ENCODE data around the gene PIM1. TPM values are rescaled to one million over a fixed set of nuclear protein-coding genes. Genes with fewer than 3 reads are reported as not detected.

PIM1 gene
- total and polyA plus RNA-seq, 9 of the 15 experiments (the other 6 are each of a cell fraction or from before 2014, with no cell fraction given): 19.0 to 789 (median 212) TPM

- TF ChIP-seq ARID3B (CRISPR knock-in tag; IDR thresholded peaks at IDR 0.05; ENCODE audit: borderline replicate concordance): no peak
- TF ChIP-seq NCOA2 (IDR thresholded peaks at IDR 0.05; ENCODE audit: partially characterized antibody in 2 of 2): no peak
- TF ChIP-seq NCOA1 (IDR thresholded peaks at IDR 0.05; ENCODE audit: low read depth): no peak
- no peak for TF ChIP-seq ZBTB17 (CRISPR knock-in tag; IDR thresholded peaks at IDR 0.05)
- TF ChIP-seq ZNF134 (CRISPR knock-in tag; conservative IDR thresholded peaks at IDR 0.05): no peak
- no peak for TF ChIP-seq ZZZ3 (IDR thresholded peaks at IDR 0.05)
- no peak for TF ChIP-seq ZNF224 (CRISPR knock-in tag; IDR thresholded peaks at IDR 0.05)
- peak; percentile 20; the same call in 1 of the 2 replicates for TF ChIP-seq HDAC2 (IDR thresholded peaks at IDR 0.05)
- peak; percentile 41 for TF ChIP-seq ZNF311 (CRISPR knock-in tag; IDR thresholded peaks at IDR 0.05)
- peak; percentile 88 for TF ChIP-seq RBM25 (IDR thresholded peaks at IDR 0.05; ENCODE audit: low read depth, low read length, severe bottlenecking)
- no peak for TF ChIP-seq FOXP1 (CRISPR knock-in tag; IDR thresholded peaks at IDR 0.05)
- no peak for TF ChIP-seq ZNF512 (tag; IDR thresholded peaks at IDR 0.05)
- no peak for TF ChIP-seq ZNF668 (CRISPR knock-in tag; IDR thresholded peaks at IDR 0.05)
- no peak for TF ChIP-seq NR2C1 (IDR thresholded peaks at IDR 0.05)
- TF ChIP-seq NR2C1 (tag; IDR thresholded peaks at IDR 0.05): no peak
- no peak for TF ChIP-seq ZNF717 (CRISPR knock-in tag; IDR thresholded peaks at IDR 0.05)
- peak; percentile 95 for TF ChIP-seq ZFP36 (IDR thresholded peaks at IDR 0.05; ENCODE audit: low read depth, low read length, partially characterized antibody)
- TF ChIP-seq RCOR1 (IDR thresholded peaks at IDR 0.05; ENCODE audit: borderline replicate concordance in 1 of 2, low read depth in 2 of 2, low read length in 2 of 2): 0 out of 4 replicates have a peak, but pooled peaks of 1 of the 2 experiments have one; percentile 30
- TF ChIP-seq EGR1 (conservative IDR thresholded peaks at IDR 0.05): no peak
- TF ChIP-seq KDM1A (IDR thresholded peaks at IDR 0.05): peak; percentile 66 to 71
- TF ChIP-seq CREB5 (CRISPR knock-in tag; IDR thresholded peaks at IDR 0.05): 0 out of 2 replicates have a peak, but pooled peaks have one; percentile 37
- 0 out of 2 replicates have a peak, but pooled peaks have one; percentile 5 for TF ChIP-seq GATAD2A (IDR thresholded peaks at IDR 0.05)
- no peak for TF ChIP-seq ZNF12 (CRISPR knock-in tag; IDR thresholded peaks at IDR 0.05)
These were observed 10.1 kb downstream of the PIM1 start (continued) for GRCh38 chr6:37180075-37180474.
